GM12872 (cell line): ENCODE data around the gene MED4.

Experiments
- CTCF ChIP-seq: IDR thresholded peaks from 3 replicates; pipeline ENCODE4 v1.5.1; 2011; ENCODE audit warnings: low read depth, mild to moderate bottlenecking, low read length, moderate library complexity; ENCODE audit not compliant: insufficient read depth

Gene MED4

DNA sequence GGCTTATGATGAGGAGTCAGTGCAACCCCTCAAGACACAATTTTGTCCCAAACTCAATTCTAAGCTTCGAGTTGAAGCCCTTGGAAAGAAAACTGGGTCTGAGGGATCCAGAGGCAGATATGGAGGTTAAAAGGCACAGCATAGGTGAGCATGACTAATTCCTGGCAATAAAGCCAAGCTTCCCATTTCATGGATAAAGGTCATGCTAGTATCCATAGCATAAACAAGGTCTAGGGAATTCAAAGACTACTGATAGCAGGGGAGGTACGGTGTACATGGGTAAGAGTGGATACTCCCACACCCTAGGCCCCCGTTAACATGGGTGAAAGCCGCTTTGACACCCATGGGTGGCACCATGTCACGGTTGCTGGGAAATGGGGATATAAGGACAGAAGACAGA is 24.0 kb downstream of the MED4 start:
- TF ChIP-seq CTCF = no peak

DNA sequence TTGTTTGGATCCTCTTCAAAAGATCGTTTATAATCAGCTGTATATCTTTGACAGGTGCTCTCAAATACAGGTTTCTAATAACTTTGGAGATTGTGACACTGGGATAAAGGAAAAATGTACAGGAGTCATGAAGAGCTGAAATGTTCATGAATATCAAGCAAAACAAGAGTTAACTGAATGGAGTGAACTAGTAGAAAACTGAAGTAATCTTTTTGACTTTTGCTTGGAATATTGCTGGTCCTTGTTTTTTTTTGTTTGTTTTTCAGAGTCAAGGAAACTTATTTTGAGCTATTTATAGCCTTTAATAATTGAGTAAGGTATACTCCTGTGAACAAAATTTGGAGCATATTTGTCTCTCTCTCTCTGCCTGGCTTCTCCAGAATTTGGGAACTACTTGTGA is 25.3 kb downstream of the MED4 start:
- TF ChIP-seq CTCF = no peak

- no peak for TF ChIP-seq CTCF
Observed at GRCh38 chr13:48068952-48069351, 26.0 kb downstream of the MED4 start.

GRCh38 chr13:48068036-48068435 is 26.9 kb downstream of the MED4 start:
- TF ChIP-seq CTCF = no peak

DNA sequence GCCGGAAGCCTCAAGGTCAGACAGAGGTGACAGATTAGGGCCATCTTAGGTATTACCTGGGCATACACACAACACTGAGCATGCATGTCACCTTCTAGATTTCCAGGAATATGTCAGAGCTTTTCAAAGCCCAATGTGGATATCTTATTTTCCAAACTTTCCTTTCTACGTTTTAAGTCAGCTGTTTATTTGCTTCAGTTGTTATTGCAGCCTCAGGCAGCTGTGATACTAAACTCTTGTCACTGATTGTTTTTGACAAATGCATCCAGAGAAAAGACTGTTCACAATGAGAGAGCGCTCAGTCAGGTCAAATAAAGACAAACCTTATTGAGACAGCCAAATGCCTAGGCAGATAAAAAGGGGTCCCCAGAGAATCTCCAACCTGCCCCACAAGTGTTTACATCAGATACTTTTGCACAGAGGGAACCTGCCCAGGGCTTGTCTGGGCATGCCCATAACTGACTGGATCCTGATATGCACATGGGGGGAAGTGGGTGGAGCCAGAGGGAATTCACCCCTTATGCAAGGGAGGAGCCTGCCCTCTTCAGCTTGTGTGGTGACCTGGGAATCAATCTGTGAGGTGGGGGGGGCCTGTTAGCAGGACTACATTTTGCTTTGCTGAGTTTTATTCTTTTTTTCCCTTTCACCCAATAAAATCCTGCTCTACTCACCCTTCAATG is 28.5 kb downstream of the MED4 start:
- TF ChIP-seq CTCF = no peak

DNA sequence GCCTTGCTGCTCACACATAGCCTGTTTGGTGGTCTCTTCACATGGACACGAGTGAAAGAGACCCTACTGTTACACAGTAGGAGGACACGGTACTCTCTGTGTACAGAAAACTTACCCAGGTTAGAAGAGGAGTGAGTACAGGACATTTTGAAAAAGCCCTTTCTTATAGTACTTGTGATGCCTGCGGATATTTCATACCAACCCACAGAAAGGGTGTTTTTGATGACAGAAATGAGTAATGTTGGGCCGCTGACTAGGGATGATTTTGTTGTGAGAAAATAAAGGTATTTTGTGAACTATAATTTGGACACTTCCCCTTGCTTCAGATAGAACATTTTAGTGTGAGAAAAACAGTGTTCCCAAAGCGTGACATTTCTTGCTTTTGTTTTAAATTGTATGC is 39.2 kb downstream of the MED4 start:
- TF ChIP-seq CTCF = no peak

GRCh38 chr13:48054601-48055000 is 40.3 kb downstream of the MED4 start:
- TF ChIP-seq CTCF = no peak

DNA sequence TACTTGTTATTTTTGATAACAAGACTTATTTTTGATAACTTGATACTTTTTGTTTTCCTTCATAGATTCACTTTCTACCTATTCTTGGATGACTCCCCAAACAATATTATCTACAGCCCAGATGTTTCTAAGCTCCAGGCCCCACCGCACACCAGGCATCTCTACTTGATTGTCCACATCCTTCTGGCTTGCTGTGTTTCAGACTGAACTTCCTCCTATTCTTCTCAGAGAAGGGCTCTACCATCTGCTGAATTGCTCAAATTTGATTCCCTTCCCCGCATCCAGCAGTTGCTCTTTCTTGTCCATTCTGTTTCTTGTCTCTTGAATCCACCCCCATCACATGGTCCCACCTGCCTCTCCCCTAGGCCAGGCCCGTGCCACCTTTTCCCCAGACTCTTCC is 44.4 kb downstream of the MED4 start:
- TF ChIP-seq CTCF = no peak
